HG03520 (cell line): ENCODE results near the gene FIZ1.

Experiments used
- ATAC-seq: cut with Tn5 transposase; IDR thresholded peaks from one replicate; pipeline ENCODE4 v1.9.1; 2021; ENCODE audit warnings: mild to moderate bottlenecking, moderate library complexity; ENCODE audit not compliant: unreplicated experiment

The FIZ1 gene

GRCh38 chr19:55635856-55636440, 36.6 kb upstream of the FIZ1 start:
- no peak for ATAC-seq

- no peak for ATAC-seq
Measured at GRCh38 chr19:55635334-55635717, 36.0 kb upstream of the FIZ1 start.

GRCh38 chr19:55633861-55634260, 34.5 kb upstream of the FIZ1 start:
- ATAC-seq, result no peak

GRCh38 chr19:55632463-55632834, 33.1 kb upstream of the FIZ1 start:
- peak; percentile 47 for ATAC-seq

GRCh38 chr19:55626350-55626749, 27.0 kb upstream of the FIZ1 start:
- ATAC-seq, result no peak

- no peak for ATAC-seq
Measured at GRCh38 chr19:55625004-55625326, 25.6 kb upstream of the FIZ1 start.

- peak; percentile 54 for ATAC-seq
Measured at GRCh38 chr19:55624109-55625003, 25.0 kb upstream of the FIZ1 start, which contains the start of gene ZNF784. TSS of gene ZNF784 (minus strand) at chr19:55624566. CDS start at chr19:55624561, 5 bp downstream.

GRCh38 chr19:55623561-55623960, 24.2 kb upstream of the FIZ1 start:
- ATAC-seq, result no peak

- ATAC-seq, result no peak
Measured at GRCh38 chr19:55623130-55623529, 23.8 kb upstream of the FIZ1 start.

GRCh38 chr19:55622242-55622969, 23.1 kb upstream of the FIZ1 start:
- ATAC-seq, result no peak

- no peak for ATAC-seq
Measured at GRCh38 chr19:55621673-55622231, 22.4 kb upstream of the FIZ1 start.

GRCh38 chr19:55621205-55621672, 21.9 kb upstream of the FIZ1 start:
- ATAC-seq, result no peak

GRCh38 chr19:55620410-55621204, 21.3 kb upstream of the FIZ1 start:
- ATAC-seq, result no peak

- no peak for ATAC-seq
Measured at GRCh38 chr19:55619286-55619685, 20.0 kb upstream of the FIZ1 start.

- no peak for ATAC-seq
Measured at GRCh38 chr19:55618426-55618825, 19.1 kb upstream of the FIZ1 start.

- no peak for ATAC-seq
Measured at GRCh38 chr19:55617426-55617825, 18.1 kb upstream of the FIZ1 start.

GRCh38 chr19:55616395-55616875, 17.1 kb upstream of the FIZ1 start:
- ATAC-seq, result no peak

GRCh38 chr19:55615543-55616394, 16.5 kb upstream of the FIZ1 start:
- no peak for ATAC-seq

- ATAC-seq, result no peak
Measured at GRCh38 chr19:55614711-55615542, 15.6 kb upstream of the FIZ1 start.
